GM21619 (cell line): ENCODE measurements around the gene IKBKE.

Experiments used
- ATAC-seq: cut with Tn5 transposase; IDR thresholded peaks from one replicate; pipeline ENCODE4 v1.9.1; 2021; ENCODE audit not compliant: unreplicated experiment

Gene IKBKE

GRCh38 chr1:206469933-206470691 is at the start of gene IKBKE:
IKBKE (plus strand) TSS chr1:206470476; CDS start chr1:206473228, 2,752 bp downstream.
- ATAC-seq = peak; percentile 54

- ATAC-seq = no peak
These were observed 48.5 kb upstream of the IKBKE start for GRCh38 chr1:206421616-206422340.

- no peak for ATAC-seq
These were observed 47.8 kb upstream of the IKBKE start for GRCh38 chr1:206422525-206422924.

- ATAC-seq = no peak
These were observed 43.0 kb upstream of the IKBKE start for GRCh38 chr1:206427291-206427690.

GRCh38 chr1:206429421-206429820 is 40.9 kb upstream of the IKBKE start:
- ATAC-seq = no peak

GRCh38 chr1:206430031-206430983 is 40.0 kb upstream of the IKBKE start:
- ATAC-seq = peak; percentile 99

- no peak for ATAC-seq
These were observed 34.8 kb upstream of the IKBKE start for GRCh38 chr1:206435445-206435844.

GRCh38 chr1:206438554-206438953 is 31.7 kb upstream of the IKBKE start:
- no peak for ATAC-seq

- no peak for ATAC-seq
These were observed 31.1 kb upstream of the IKBKE start for GRCh38 chr1:206439205-206439604.

- ATAC-seq = no peak
These were observed 28.8 kb upstream of the IKBKE start for GRCh38 chr1:206441336-206441967.

GRCh38 chr1:206442101-206442500 is 28.2 kb upstream of the IKBKE start:
- no peak for ATAC-seq

- ATAC-seq = no peak
These were observed 25.2 kb upstream of the IKBKE start for GRCh38 chr1:206445116-206445515.

GRCh38 chr1:206445911-206446356 is 24.3 kb upstream of the IKBKE start:
- no peak for ATAC-seq

- no peak for ATAC-seq
These were observed 23.4 kb upstream of the IKBKE start for GRCh38 chr1:206446688-206447421.

GRCh38 chr1:206447422-206447765 is 22.9 kb upstream of the IKBKE start:
- no peak for ATAC-seq

- no peak for ATAC-seq
These were observed 22.5 kb upstream of the IKBKE start for GRCh38 chr1:206447792-206448191.

- ATAC-seq = no peak
These were observed 21.8 kb upstream of the IKBKE start for GRCh38 chr1:206448471-206448870.

GRCh38 chr1:206449565-206449964 is 20.7 kb upstream of the IKBKE start:
- ATAC-seq = no peak

- ATAC-seq = no peak
These were observed 20.0 kb upstream of the IKBKE start for GRCh38 chr1:206450281-206450680.

- no peak for ATAC-seq
These were observed 19.1 kb upstream of the IKBKE start for GRCh38 chr1:206451134-206451686.
